ENCODE results near the gene SEMA6B. TPM values are rescaled to one million over a fixed set of nuclear protein-coding genes. Genes with fewer than 3 reads are reported as not detected.
A peak's percentile ranks its signal among the peaks of the same experiment; 100 is the strongest.

SEMA6B gene
- total RNA-seq, 1 donor from 2014 or later: 0.89 TPM

DNA sequence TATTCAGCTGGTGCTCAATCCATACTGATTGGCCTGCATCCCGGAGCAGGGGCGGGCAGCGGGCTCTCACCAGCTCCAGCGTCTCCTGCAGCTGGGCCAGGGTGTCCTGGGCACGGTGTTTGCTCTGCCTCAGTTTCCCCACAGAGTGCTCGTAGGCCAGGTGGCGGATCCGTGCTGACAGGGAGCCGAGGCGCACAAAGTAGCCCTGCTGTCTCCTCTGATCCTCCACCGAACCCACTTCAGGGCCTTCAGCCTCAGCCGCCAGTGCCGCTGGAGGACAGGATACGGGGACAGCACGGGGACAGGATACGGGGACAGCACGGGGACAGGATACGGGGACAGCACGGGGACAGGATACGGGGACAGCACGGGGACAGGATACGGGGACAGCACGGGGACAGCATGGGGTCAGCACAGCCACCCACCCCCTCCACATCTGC lies 33.9 kb downstream of the SEMA6B start:
- DNase-seq (ENCODE audit: low read depth): no peak

GRCh38 chr19:4524808-4525562 lies 34.5 kb downstream of the SEMA6B start:
- no peak for DNase-seq (ENCODE audit: low read depth)

DNA sequence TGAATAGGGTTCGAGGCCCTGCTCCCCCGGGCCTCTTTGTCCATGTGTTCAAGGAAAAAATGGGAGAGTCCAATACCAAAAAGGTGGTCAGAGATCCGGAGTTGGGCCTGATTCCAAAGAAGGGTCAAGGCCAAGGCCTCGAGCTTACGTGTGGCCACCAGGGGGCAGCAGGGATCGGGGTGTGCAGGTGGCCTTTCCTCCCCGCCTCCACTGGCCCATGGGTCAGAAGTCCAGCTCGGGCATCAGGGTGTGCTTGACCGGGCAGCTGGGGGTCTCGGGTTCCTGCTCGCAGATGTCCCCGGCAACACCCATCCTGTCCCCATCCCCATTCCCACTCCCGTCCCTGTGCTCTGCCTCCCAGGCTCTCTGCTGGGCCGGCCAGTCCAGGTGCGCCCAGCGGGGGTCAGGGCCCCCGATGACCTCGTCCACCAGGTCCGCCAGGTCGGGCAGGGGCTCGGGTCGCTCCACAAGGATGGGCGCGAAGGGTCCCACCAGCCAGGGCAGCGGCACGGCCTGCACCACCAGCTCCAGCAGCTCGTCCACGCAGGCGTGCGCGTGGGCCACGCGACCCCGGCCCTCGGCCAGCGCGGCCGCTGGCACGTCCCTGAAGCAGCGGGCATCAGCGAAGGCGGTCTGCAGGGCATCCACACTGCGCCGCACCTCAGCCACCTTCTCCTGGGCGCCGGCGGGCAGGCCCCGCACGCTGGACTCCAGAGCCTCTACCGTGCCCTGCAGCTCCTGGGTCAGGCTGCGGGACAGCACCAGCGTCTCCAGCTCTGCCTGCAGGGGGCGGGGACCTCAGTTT lies 36.0 kb downstream of the SEMA6B start:
- DNase-seq (ENCODE audit: low read depth): no peak

GRCh38 chr19:4522291-4523002 lies 37.0 kb downstream of the SEMA6B start:
- DNase-seq (ENCODE audit: low read depth): no peak

GRCh38 chr19:4521888-4522242 lies 37.6 kb downstream of the SEMA6B start:
- no peak for DNase-seq (ENCODE audit: low read depth)

DNA sequence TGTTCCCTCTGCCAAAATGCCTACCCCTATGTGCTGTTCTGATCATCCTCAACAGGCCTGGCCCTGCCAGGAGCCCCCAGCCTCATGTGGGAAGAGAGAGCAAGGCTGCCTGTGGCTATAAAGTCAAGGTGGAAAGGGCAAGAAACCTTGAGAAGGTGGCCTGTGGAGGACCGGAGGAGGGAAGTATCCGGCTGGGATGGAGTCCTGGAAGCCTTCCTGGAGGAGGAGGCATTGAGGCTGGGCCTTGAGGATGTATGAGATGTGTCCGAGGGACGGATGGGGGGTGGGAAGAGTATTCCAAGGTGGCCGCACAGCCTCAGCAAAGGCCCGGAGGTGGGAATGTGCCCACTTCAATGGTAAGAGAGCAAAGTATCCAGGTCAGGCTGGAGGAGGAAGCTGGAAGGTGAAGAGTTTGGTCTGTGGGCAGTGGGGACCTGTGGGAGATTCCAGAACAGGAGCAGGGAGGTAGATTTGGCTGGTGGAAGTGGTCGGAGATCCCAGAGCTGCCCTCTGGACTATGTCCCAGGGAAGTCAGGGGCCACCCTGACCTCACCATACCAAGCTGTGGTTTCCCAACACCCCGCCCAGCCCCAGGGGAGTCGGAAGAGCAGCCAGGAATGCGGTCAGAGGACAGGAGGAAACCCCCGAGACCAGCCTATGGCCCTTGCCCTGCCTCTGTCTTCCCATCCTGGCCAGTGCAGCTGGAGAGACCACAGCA lies 38.2 kb downstream of the SEMA6B start:
- DNase-seq (ENCODE audit: low read depth): peak; percentile 22

DNA sequence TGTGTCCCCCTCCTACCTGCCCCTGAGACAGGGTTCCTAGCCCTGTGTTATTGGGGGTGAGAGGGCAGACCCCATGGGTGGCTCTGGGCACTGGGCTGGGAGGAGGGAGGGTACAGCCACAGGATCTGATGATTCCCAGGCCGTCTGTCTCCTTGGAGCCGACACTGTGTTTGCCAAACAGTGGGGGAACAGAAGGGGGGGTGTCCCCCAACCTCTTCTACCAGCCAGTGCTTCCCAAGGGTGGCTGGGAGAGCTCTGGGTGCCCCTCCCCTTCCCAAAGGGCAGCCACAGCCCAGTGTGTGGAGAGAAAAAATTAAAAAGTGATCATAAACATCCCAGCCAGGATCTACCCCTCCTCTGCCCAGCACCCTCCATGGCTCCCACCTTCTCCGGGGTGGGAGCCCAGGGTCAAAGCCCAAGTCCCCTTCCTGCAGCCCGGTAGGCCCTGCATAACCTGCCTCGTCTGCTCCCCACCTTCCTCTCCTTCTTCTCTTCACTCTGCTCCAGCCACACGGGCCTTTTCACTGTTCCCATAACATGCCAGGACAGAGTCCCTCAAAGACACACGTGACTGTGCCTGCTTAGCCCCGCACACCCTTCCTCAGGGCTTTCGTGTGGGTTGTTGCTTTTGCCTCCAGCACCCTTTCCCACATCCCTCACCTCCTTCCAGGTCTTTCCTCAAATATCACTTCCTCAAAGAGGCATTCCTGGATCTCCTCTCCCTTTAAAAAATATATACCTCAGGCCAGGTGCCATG lies 39.8 kb downstream of the SEMA6B start:
- no peak for DNase-seq (ENCODE audit: low read depth)

- no peak for DNase-seq (ENCODE audit: low read depth)
Observed at GRCh38 chr19:4519172-4519496, 40.4 kb downstream of the SEMA6B start.

- no peak for DNase-seq (ENCODE audit: low read depth)
Observed at GRCh38 chr19:4518345-4519171, 40.9 kb downstream of the SEMA6B start, which contains the start of gene PLIN4. Gene PLIN4, minus strand, starts transcription at chr19:4518486. Its CDS starts 214 bp downstream, at chr19:4518272.

- no peak for DNase-seq (ENCODE audit: low read depth)
Observed at GRCh38 chr19:4517451-4518057, 41.9 kb downstream of the SEMA6B start.

- DNase-seq (ENCODE audit: low read depth): no peak
Observed at GRCh38 chr19:4516939-4517300, 42.6 kb downstream of the SEMA6B start.

GRCh38 chr19:4516199-4516938 lies 43.1 kb downstream of the SEMA6B start:
- DNase-seq (ENCODE audit: low read depth): no peak

DNA sequence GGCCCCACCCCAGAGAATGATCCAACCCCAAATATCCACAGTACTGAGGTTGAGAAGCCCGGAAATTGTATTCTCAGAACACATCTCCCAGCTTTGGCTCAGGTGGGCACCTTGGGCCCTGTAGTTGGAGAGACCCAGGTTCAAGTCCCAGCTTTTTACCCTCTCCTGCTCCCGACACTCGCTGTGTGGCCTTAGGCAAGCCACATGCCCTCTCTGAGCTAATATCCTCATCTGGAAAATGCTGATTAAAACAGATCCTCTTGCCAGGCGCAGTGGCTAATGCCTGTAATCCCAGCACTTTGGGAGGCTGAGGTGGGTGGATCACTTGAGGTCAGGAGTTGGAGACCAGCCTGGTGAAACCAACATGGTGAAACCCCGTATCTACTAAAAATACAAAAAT lies 43.8 kb downstream of the SEMA6B start:
- DNase-seq (ENCODE audit: low read depth): no peak

DNA sequence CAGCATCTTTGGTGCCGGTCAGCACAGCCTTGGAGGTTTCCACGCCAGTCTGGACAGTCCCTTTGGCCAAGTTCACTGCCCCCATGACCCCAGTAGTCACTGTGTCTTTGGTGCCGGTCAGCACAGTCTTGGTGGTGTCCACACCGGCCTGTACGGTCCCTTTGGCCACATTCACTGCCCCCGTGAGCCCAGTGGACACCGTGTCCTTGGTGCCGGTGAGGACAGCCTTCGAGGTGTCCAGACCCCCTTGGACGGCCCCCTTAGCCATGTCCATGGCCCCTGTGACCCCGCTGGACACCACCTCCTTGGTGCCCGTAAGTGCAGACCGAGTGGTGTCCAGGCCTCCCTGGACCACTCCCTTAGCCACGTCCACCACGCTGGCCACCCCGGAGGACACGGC lies 46.2 kb downstream of the SEMA6B start:
- DNase-seq (ENCODE audit: low read depth): no peak

DNA sequence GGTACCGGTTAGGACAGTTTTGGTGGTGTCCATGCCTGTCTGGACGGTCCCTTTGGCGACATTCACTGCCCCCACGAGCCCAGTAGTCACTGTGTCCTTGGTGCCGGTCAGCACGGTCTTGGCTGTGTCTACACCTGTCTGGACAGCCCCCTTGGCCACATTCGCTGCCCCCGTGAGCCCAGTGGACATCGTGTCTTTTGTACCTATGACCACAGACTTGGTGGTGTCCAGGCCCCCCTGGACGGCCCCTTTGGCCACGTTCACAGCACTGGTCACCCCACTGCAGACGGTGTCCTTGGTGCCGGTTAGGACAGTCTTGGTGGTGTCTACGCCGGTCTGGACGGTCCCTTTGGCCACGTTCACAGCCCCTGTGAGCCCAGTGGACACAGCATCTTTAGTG lies 47.4 kb downstream of the SEMA6B start:
- no peak for DNase-seq (ENCODE audit: low read depth)

DNA sequence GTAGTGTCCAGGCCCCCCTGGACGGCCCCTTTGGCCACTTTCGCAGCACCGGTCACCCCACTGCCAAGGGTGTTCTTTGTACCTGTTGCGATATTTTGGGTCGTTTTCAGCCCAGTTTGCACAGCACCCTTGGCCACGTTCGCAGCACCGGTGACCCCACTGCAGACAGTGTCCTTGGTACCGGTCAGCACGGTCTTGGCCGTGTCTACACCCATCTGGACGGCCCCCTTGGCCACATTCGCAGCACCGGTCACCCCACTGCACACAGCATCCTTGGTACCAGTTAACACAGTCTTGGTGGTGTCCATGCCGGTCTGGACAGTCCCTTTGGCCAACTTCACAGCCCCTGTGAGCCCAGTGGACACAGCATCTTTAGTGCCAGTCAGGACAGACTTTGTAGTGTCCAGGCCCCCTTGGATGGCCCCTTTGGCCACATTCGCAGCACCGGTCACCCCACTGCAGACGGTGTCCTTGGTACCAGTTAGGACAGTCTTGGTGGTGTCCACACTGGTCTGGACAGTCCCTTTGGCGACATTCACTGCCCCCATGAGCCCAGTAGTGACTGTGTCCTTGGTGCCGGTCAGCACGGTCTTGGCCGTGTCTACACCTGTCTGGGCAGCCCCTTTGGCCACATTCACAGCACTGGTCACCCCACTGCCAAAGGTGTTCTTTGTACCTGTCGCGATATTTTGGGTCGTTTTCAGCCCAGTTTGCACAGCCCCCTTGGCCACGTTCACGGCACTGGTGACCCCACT lies 48.0 kb downstream of the SEMA6B start:
- DNase-seq (ENCODE audit: low read depth): no peak

- DNase-seq (ENCODE audit: low read depth): no peak
Observed at GRCh38 chr19:4510435-4511255, 48.8 kb downstream of the SEMA6B start.

DNA sequence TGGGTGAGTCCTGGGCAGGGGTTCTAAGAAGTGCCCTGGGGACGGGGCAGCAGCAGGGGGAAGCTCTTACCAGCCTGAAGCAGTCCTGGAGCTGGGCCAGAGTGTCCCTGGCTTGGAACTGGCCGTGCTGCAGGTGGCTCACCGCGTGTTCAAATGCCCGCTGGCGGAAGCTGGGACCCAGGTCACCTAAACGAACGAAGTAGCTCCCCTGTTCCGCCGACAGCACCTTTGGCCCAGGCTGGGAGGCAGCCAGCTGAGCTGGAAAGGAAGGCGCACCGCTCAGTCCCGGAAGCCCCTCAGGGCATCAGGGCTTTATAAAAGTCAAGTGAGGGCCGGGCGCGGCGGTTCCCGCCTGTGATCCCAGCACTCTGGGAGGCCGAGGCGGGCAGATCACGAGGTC lies 50.8 kb downstream of the SEMA6B start:
- no peak for DNase-seq (ENCODE audit: low read depth)
